ENCODE results near the gene G0S2.

Gene G0S2

GRCh38 chr1:209635850-209636249, 39.4 kb upstream of the G0S2 start:
- Histone ChIP-seq H3K36me3 (ENCODE audit: control insufficient read depth in 2 of 2, insufficient read depth in 1 of 2, low read length in 2 of 2) (no peaks in the 10 kb centered on the region), H3K4me3 (ENCODE audit: low read depth, low read length) (no peak overlapping the region), H3K9me3 (ENCODE audit: control insufficient read depth, insufficient read depth, low read depth, low read length) (no peaks in the 10 kb centered on the region), H3K4me1 (ENCODE audit: control insufficient read depth, insufficient read depth, low read length) (no peaks in the 10 kb centered on the region), H3K27ac (ENCODE audit: extremely low read depth, low read depth, low read length) (no peak overlapping the region)
- CTCF ChIA-PET = interaction anchor here (0.6 to 1.5 kb wide), 2 partner anchors 69 to 1743 kb away, joined by 3 to 5 read pairs; no protein-coding TSS in a partner anchor
- TF ChIP-seq ZNF10 (tag by site-specific recombination; IDR thresholded peaks at IDR 0.05) = 0 out of 2 replicates have a peak, but pooled peaks have one; percentile 16
- no peak for TF ChIP-seq RBAK (tag by site-specific recombination; IDR thresholded peaks at IDR 0.05)
- POLR2A ChIA-PET = interaction anchor here (1.6 kb wide), 1 partner anchor 17 kb away, joined by 4 read pairs; the partner anchor contains the start of gene LAMB3

GRCh38 chr1:209641832-209642172, 33.4 kb upstream of the G0S2 start:
- TF ChIP-seq SCRT2 (tag by site-specific recombination; IDR thresholded peaks at IDR 0.05) = 0 out of 2 replicates have a peak, but pooled peaks have one; percentile 7
- TF ChIP-seq ZEB2 (tag by site-specific recombination; IDR thresholded peaks at IDR 0.05) = no peak
- TF ChIP-seq YY2 (tag by site-specific recombination; IDR thresholded peaks at IDR 0.05) = no peak
- Histone ChIP-seq H3K9me3 (ENCODE audit: control insufficient read depth, insufficient read depth, low read depth, low read length) (no peaks in the 10 kb centered on the region), H3K27ac (ENCODE audit: extremely low read depth, low read depth, low read length) (no peak overlapping the region), H3K36me3 (ENCODE audit: control insufficient read depth in 2 of 2, insufficient read depth in 1 of 2, low read length in 2 of 2) (no peaks in the 10 kb centered on the region), H3K4me3 (ENCODE audit: low read depth, low read length) (no peak overlapping the region), H3K4me1 (ENCODE audit: control insufficient read depth, insufficient read depth, low read length) (no peaks in the 10 kb centered on the region)
- POLR2A ChIA-PET = interaction anchor here (1.5 kb wide), 1 partner anchor 11 kb away, joined by 3 read pairs; no protein-coding TSS in a partner anchor
- CTCF ChIA-PET = interaction anchor here (0.9 to 1.3 kb wide), 2 partner anchors 11 to 52 kb away, joined by 3 to 7 read pairs; no protein-coding TSS in a partner anchor

- CTCF ChIA-PET = interaction anchor here (1.3 kb wide), 1 partner anchor 105 kb away, joined by 4 read pairs; no protein-coding TSS in a partner anchor
- POLR2A ChIA-PET = no interaction called here
- TF ChIP-seq GLIS1 (tag by site-specific recombination; IDR thresholded peaks at IDR 0.05) (no peak), ZNF174 (tag by site-specific recombination; IDR thresholded peaks at IDR 0.05) (no peak), REST (tag by site-specific recombination; IDR thresholded peaks at IDR 0.05) (no peak), ZNF155 (tag by site-specific recombination; IDR thresholded peaks at IDR 0.05) (no peak), ZBTB20 (tag by site-specific recombination; IDR thresholded peaks at IDR 0.05) (no peak), ZFP37 (tag by site-specific recombination; IDR thresholded peaks at IDR 0.05) (no peak), ZNF677 (tag by site-specific recombination; IDR thresholded peaks at IDR 0.05) (no peak), ZBTB10 (tag by site-specific recombination; IDR thresholded peaks at IDR 0.05) (no peak), ZNF791 (tag by site-specific recombination; IDR thresholded peaks at IDR 0.05) (no peak), ZNF518A (tag by site-specific recombination; conservative IDR thresholded peaks at IDR 0.05; ENCODE audit: low read depth) (no peak), ZNF274 (IDR thresholded peaks at IDR 0.05; ENCODE audit: low read length) (no peak), ZNF274 (tag by site-specific recombination; IDR thresholded peaks at IDR 0.05; ENCODE audit: borderline replicate concordance) (no peak)
- H3K36me3 ChIP-seq (ENCODE audit: control insufficient read depth in 2 of 2, insufficient read depth in 1 of 2, low read length in 2 of 2) = no peaks in the 10 kb centered on the region
- H3K4me3 ChIP-seq (ENCODE audit: low read depth, low read length) = no peak overlapping the region
- no peak overlapping the region for H3K27ac ChIP-seq (ENCODE audit: extremely low read depth, low read depth, low read length)
- no peaks in the 10 kb centered on the region for H3K4me1 ChIP-seq (ENCODE audit: control insufficient read depth, insufficient read depth, low read length)
- no peaks in the 10 kb centered on the region for H3K9me3 ChIP-seq (ENCODE audit: control insufficient read depth, insufficient read depth, low read depth, low read length)
Observed at GRCh38 chr1:209642816-209643215, 32.4 kb upstream of the G0S2 start.
